OCI-LY1 (cell line): ENCODE results near the gene FXYD6.

Experiments used
- H2AFZ ChIP-seq: fragments of 200-600 bp; sonication (generic), shearing (Covaris generic); 2 replicates; pipeline ENCODE4 v1.6.0; 2014; ENCODE audit warnings: antibody characterized with exemption, mild to moderate bottlenecking, low read length
- H3F3A ChIP-seq: fragments of 200-600 bp; sonication (generic), shearing (Covaris generic); 2 replicates; pipeline ENCODE4 v1.6.0; 2014; ENCODE audit warnings: mild to moderate bottlenecking, antibody characterized with exemption, low read length, moderate library complexity; ENCODE audit not compliant: insufficient read depth
- H3K27ac ChIP-seq: fragments of 200-600 bp; sonication (generic); 2 replicates; pipeline ENCODE4 v1.5.1; 2014; ENCODE audit warnings: low read length, mixed run types, mild to moderate bottlenecking, low read depth; ENCODE audit not compliant: poor library complexity, severe bottlenecking
- H3K27me3 ChIP-seq: fragments of 200-600 bp; sonication (generic); 2 replicates; pipeline ENCODE4 v1.6.0; 2014; ENCODE audit warnings: antibody characterized with exemption, mild to moderate bottlenecking, low read length, moderate library complexity; ENCODE audit not compliant: insufficient read depth
- H3K36me3 ChIP-seq: fragments of 200-600 bp; sonication (generic); 2 replicates; pipeline ENCODE4 v1.6.1; 2014; ENCODE audit warnings: mild to moderate bottlenecking, antibody characterized with exemption, low read length, moderate library complexity, mixed read lengths; ENCODE audit not compliant: insufficient read depth
- H3K4me1 ChIP-seq: fragments of 200-600 bp; sonication (generic); 2 replicates; pipeline ENCODE4 v1.5.1; 2014; ENCODE audit warnings: mild to moderate bottlenecking, low read length, moderate library complexity; ENCODE audit not compliant: insufficient read depth, severe bottlenecking
- H3K4me2 ChIP-seq: fragments of 200-600 bp; sonication (generic), shearing (Covaris generic); 2 replicates; pipeline ENCODE4 v1.6.1; 2014; ENCODE audit warnings: low read length
- H3K4me3 ChIP-seq: fragments of 200-600 bp; sonication (generic); 2 replicates; pipeline ENCODE4 v1.5.1; 2014; ENCODE audit warnings: low read length, low read depth, mild to moderate bottlenecking, mixed read lengths; ENCODE audit not compliant: poor library complexity, severe bottlenecking
- H3K79me2 ChIP-seq: fragments of 200-600 bp; shearing (Covaris generic); 2 replicates; pipeline ENCODE4 v1.6.1; 2016; ENCODE audit warnings: mixed run types, low read length, mixed read lengths; ENCODE audit not compliant: insufficient read depth
- H3K9ac ChIP-seq: fragments of 200-600 bp; sonication (generic), shearing (Covaris generic); 2 replicates; pipeline ENCODE4 v1.6.1; 2014; ENCODE audit warnings: mild to moderate bottlenecking, low read length, mixed read lengths
- H3K9me2 ChIP-seq: fragments of 200-600 bp; sonication (generic), shearing (Covaris generic); 2 replicates; pipeline ENCODE4 v1.6.1; 2014; ENCODE audit warnings: low read depth, mild to moderate bottlenecking, low read length, mixed read lengths
- H3K9me3 ChIP-seq: fragments of 200-600 bp; shearing (Covaris generic); 2 replicates; pipeline ENCODE4 v1.6.1; 2014; ENCODE audit warnings: low read length, mixed read lengths
- H4K20me1 ChIP-seq: fragments of 200-600 bp; sonication (generic), shearing (Covaris generic); 2 replicates; pipeline ENCODE4 v1.6.0; 2016; ENCODE audit warnings: mild to moderate bottlenecking, low read length; ENCODE audit not compliant: insufficient read depth
- EZH2 ChIP-seq: fragments of 200-600 bp; sonication (generic), shearing (Covaris generic); IDR thresholded peaks from 2 replicates; pipeline ENCODE4 v1.8.0; 2017; ENCODE audit warnings: borderline replicate concordance, mixed run types, mild to moderate bottlenecking, antibody characterized with exemption, low read length, moderate library complexity, mixed read lengths
- TF ChIP-seq, protein P1 (sequence below): fragments of 200-600 bp; sonication (generic), shearing (Covaris generic); IDR thresholded peaks from 2 replicates; pipeline ENCODE4 v1.5.1; 2017; ENCODE audit warnings: mild to moderate bottlenecking, antibody characterized with exemption, low read length, moderate library complexity, mixed read lengths

The FXYD6 gene

GRCh38 chr11:117914398-117914761 lies 37.9 kb upstream of the FXYD6 start:
- Histone ChIP-seq H3K4me3 (no peak overlapping the region), H2AFZ (no peak overlapping the region)
- TF ChIP-seq, protein P1, sequence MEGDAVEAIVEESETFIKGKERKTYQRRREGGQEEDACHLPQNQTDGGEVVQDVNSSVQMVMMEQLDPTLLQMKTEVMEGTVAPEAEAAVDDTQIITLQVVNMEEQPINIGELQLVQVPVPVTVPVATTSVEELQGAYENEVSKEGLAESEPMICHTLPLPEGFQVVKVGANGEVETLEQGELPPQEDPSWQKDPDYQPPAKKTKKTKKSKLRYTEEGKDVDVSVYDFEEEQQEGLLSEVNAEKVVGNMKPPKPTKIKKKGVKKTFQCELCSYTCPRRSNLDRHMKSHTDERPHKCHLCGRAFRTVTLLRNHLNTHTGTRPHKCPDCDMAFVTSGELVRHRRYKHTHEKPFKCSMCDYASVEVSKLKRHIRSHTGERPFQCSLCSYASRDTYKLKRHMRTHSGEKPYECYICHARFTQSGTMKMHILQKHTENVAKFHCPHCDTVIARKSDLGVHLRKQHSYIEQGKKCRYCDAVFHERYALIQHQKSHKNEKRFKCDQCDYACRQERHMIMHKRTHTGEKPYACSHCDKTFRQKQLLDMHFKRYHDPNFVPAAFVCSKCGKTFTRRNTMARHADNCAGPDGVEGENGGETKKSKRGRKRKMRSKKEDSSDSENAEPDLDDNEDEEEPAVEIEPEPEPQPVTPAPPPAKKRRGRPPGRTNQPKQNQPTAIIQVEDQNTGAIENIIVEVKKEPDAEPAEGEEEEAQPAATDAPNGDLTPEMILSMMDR: no peak
- no peak for TF ChIP-seq EZH2

GRCh38 chr11:117913736-117914397 lies 37.4 kb upstream of the FXYD6 start:
- no peaks in the 10 kb centered on the region for H3K36me3 ChIP-seq
- no peaks in the 10 kb centered on the region for H3F3A ChIP-seq
- no peaks in the 10 kb centered on the region for H3K9me2 ChIP-seq
- H3K27ac ChIP-seq: no peak overlapping the region
- H4K20me1 ChIP-seq: no peaks in the 10 kb centered on the region
- H3K4me1 ChIP-seq: no peaks in the 10 kb centered on the region
- no peak overlapping the region for H3K9ac ChIP-seq
- no peak overlapping the region for H2AFZ ChIP-seq
- H3K79me2 ChIP-seq: no peaks in the 10 kb centered on the region
- TF ChIP-seq, protein P1: no peak
- TF ChIP-seq EZH2: no peak
- no peaks in the 10 kb centered on the region for H3K27me3 ChIP-seq
- no peaks in the 10 kb centered on the region for H3K9me3 ChIP-seq
- no peak overlapping the region for H3K4me2 ChIP-seq
- H3K4me3 ChIP-seq: no peak overlapping the region

More at GRCh38 chr11:117914398-117914761, 37.9 kb upstream of the FXYD6 start:
- Histone ChIP-seq H3K79me2 (no peaks in the 10 kb centered on the region), H3K36me3 (no peaks in the 10 kb centered on the region), H3K4me2 (no peak overlapping the region), H3F3A (no peaks in the 10 kb centered on the region), H3K27me3 (no peaks in the 10 kb centered on the region), H3K27ac (no peak overlapping the region), H3K9me3 (no peaks in the 10 kb centered on the region), H4K20me1 (no peaks in the 10 kb centered on the region), H3K4me1 (no peaks in the 10 kb centered on the region), H3K9ac (no peak overlapping the region), H3K9me2 (no peaks in the 10 kb centered on the region)

GRCh38 chr11:117912497-117912896 lies 36.0 kb upstream of the FXYD6 start:
- TF ChIP-seq, protein P1: no peak
- TF ChIP-seq EZH2: no peak
- Histone ChIP-seq H3K27ac (no peak overlapping the region), H3K4me2 (no peak overlapping the region), H3K9me3 (no peaks in the 10 kb centered on the region), H3K36me3 (no peaks in the 10 kb centered on the region), H3K9me2 (no peaks in the 10 kb centered on the region), H2AFZ (no peak overlapping the region), H3K4me1 (no peaks in the 10 kb centered on the region), H3K4me3 (no peak overlapping the region), H3K27me3 (no peaks in the 10 kb centered on the region), H3F3A (no peaks in the 10 kb centered on the region), H4K20me1 (no peaks in the 10 kb centered on the region), H3K79me2 (no peaks in the 10 kb centered on the region), H3K9ac (no peak overlapping the region)
